Measurements from ENCODE around the gene GOT2. TPM values are rescaled to one million over a fixed set of nuclear protein-coding genes. Genes with fewer than 3 reads are reported as not detected.
"Not testable (repeated sequence)": the region's sequence is repeated elsewhere in the genome, so short reads cannot be mapped to it uniquely, and the experiment has no call there.

GOT2 gene
- polyA plus RNA-seq, 1 donor: 45.9 TPM

DNA sequence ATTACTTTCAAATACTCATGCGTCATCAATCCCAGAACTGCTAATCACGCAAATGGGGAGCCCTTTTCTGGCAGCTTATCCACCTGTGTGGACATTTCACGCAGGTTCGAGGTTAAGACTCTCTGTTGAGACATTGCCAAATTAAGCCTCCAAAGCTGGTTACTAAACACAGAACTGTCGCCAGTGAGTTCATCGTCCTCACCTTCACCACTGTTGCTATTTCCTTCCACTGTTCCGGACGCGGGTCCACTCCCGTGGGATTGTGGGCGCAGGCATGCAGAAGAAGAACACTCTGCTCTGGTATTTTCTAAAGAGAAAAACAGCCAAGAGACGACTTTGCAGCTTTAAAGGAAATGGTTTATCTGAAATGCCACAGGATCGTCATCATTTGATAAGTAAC lies 16.1 kb downstream of the GOT2 start:
- DNase-seq (ENCODE audit: low read depth): no peak

DNA sequence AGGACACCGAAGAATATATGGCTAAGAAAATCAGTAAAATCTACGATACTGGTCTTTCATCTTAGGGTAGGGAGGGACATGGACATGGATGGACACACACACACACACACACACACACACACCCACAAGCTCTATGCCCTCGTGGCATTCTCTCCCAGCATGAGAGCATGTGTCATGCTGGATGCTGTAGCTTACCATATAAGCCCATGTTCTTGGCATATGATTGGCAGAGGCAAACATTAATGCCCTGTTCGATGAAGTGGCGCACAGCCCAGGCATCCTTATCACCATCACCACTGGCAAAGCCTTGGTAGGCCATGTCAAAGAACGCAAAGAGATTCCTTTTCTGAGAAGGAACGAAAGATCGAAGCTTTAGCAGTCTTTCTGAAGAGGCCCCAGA lies 17.6 kb downstream of the GOT2 start:
- DNase-seq (ENCODE audit: low read depth): no peak

DNA sequence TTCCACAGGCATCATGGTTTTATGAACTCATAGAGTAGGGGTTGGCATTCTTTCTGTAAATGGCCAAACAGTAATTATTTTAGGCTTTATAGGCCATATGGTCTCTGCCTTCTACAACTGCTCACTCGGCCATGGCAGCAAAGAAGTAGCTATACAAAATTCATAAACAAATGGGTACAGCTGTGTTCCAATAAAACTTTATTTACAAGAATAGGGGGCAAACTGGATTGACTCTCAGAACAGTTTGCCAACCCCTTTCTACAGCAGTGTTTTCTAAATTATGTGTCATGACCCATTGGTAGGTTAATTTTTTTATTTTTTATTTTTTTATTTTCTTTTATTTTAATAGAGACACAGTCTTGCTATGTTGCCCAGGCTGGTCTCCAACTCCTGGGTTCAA lies 20.4 kb downstream of the GOT2 start:
- DNase-seq (ENCODE audit: low read depth): no peak

DNA sequence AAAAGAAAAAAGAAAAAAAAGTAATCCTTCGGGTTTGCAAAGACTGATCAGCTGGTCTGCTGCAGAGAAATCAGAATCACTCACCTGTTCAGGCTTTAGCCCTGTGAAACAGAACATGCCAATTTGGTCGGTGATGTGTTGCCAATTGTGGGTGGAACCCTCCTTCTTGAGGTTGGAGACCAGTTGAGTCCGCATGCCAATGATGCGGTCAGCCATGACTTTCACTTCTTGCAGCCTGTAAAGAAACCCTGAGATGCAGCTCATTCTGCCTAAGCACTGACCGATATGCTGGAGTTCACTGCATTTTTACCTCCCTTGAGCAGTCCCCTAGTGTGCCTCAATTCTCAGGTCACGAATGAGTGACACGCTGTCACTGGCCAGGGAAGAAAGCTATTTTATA lies 24.8 kb downstream of the GOT2 start:
- DNase-seq (ENCODE audit: low read depth): no peak

DNA sequence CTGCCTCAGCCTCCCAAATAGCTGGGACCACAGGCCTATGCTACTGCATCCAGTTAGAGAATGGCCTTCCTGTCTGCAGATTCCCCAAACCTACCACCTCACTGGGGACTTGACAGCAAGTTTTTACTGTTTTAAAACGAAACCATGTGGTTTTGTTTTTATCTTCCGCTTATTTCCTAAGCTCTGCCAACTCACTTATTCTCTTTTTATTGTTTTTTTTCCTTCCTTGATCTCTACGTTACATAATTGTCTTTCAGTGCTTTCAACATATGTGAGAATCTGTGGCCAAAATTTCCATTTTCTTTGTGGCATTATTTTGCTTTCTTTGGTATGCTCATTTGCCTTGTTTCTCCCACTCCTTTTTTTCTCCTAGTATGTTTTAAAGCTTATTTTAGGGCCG lies 35.0 kb downstream of the GOT2 start:
- DNase-seq (ENCODE audit: low read depth): no peak

DNA sequence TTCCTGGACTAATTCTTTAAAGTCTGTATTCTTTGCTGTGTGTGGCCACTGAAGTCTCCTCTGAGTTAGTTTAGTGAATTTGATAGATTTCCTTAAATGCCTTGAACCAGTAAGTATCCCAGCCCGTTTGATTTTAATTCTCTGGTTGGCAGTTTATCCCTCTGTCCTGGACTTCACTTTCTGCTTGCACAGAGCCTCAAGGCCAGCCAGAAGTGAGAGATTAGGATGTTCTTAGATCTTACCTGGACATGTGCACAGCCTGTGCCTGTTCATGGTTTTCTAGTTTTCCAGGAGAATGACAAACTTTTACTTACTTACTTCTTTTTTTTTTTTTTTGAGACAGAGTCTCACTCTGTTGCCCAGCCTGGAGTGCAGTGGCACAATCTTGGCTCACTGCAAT lies 38.7 kb downstream of the GOT2 start:
- no peak for DNase-seq (ENCODE audit: low read depth)

DNA sequence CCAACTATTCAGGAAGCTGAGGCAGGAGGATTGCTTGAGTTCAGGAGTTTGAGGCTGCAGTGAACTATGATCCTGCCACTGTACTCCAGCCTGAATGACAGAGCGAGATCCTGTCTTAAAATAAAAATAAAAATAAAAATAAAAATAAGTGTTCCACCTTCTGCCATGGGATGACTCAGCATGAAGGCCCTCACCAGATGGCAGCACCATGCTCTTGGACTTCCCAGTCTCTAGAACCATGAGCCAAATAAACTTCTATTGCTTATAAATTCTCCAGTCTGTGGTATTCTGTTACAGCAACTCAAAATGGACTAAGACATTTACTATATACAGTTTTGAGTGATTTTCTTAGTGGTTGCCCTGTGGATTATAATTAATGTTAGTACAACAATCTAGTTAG lies 41.7 kb downstream of the GOT2 start:
- DNase-seq (ENCODE audit: low read depth): no peak

DNA sequence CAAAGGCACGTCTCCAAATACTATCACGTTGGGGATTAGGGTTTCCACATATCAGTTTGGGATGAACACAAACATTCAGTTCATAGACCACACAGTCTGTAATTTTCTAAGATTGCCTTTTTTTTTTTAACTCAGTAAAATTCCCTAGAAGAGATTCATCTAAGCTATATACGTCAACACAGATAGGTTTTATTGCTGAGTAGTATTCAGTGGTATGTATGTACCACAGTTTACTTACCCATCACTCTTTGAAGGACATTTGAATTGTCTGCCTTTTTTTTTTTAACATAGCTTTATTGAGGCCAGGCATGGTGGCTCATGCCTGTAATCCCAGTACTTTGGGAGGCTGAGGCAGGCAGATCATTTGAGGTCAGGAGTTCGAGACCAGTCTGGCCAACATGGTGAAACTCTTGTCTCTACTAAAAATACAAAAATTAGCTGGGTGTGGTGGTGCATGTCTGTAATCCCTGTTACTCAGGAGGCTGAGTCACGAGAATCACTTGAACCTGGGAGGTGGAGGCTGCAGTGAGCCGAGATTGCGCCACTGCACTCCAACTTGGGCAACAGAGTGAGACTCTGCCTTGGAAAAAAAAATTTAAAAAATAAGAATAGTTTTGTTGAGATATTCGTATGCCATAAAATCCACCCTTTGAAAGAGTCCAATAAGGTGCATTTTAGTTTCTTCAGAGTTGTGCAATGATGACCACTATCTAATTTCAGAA lies 47.0 kb downstream of the GOT2 start:
- DNase-seq (ENCODE audit: low read depth): not testable (repeated sequence)

DNA sequence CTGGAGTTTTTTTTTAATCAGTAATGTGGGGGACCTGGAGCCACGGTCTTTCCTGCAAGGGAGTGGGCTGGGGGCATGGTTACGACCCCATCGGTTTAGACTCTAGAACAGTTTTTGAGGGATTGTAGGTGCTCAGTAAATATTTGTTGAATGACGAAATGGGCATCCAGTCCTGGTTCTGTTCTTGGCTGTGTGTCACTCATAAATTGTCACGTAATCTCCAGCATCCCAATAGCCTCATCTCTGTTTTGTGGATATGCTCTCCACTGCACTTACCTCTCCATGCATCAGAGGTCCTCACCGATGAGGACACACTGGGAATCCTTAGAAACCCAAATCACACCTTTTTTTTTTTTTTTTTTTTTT lies 49.0 kb downstream of the GOT2 start:
- DNase-seq (ENCODE audit: low read depth): no peak

DNA sequence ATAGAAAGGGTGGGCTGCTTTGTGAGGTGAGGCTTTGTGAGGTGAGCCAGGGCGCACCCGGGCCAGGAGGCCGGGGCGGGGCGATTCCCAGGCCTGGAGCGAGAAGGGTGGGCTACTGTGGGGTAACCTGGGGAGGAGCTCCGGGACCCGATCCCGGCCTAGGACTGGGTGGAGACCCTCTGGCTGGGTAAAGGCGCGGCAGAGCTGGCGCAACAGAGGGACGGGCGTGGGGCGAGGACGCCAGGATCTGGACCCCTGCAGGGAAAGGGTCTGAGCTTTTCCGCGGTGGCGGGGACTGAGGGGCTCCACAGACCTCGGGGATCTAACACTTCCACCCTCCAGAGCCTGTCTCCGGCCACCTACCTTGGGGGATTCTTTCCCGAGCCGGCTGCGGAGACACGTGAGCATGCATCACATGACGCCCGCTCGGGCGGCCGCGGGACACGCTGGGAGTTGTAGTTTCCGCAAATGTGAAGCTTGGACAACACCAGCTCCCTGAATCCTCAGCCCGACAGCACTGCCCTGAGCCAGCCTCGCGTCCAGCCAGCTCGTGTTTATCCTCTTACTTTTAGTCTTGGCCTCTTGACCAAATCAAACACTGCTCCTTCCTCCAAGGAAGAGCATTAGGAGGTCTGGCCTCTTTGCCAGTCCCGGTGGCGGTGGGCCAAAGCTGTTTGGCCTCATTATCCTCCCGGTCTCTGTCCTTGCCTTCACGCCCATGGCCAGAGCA lies 49.6 kb downstream of the GOT2 start, which contains the start of gene SLC38A7:
TSS of gene SLC38A7 (minus strand) at position 417 of the 730 bp plus-strand sequence. CDS start 4,644 bp downstream, outside the sequence.
- DNase-seq (ENCODE audit: low read depth): peak; percentile 48

DNA sequence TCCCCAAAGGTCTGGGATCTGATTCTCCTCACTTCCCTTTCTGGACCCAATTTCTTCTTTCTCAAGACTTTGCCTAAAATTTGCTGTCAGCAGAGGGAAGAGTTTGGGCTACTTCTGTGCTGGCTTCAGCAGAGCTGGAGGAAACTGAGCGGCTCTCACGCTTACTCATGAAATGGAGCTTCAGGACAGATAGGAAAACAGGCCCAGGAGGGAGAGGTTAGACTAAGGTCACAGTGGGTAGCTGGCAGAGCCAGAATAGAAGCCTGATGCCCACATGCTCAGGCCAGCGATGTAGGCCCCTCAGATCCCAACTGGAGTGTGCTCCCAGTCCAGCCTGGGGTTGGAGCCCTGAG lies 50.1 kb downstream of the GOT2 start:
- no peak for DNase-seq (ENCODE audit: low read depth)

DNA sequence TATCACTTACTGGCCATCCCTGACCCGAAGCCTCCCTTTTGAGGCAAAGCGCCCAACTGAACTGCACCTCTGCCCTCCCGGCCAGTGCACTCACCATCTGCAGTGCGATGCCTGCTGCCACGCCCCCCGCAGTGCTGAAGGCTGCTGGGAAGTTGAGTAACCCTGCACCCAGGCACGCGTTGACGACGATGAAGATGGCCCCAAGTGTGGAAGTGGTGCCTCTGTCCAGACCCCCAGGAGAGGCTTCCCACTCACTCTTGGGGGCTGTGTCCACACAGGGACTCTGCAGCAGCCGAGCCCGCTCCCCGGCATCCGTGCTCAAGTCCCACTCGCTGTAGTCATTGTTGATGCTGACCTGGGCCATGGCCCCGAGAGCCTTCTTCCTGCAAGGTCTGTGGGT lies 54.4 kb downstream of the GOT2 start:
- no peak for DNase-seq (ENCODE audit: low read depth)

DNA sequence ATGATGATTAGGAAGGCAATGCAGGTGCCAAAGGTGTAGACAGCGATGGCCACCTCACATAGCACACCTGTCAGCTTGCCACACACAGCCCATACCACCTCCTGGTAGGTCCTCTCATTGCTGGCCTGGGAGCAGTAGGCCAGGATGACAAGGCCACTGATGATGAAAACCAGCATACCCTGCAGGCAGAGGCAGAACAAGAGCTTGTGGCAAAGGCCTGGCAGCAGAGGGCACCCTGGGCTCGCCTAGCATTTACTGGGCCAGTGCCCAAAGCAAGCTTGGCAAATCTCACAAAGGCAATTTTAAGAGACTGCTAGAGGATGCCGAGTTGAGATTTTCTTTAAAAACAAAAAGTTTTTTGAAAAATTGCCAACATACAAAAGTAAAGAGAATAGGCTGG lies 55.4 kb downstream of the GOT2 start:
- no peak for DNase-seq (ENCODE audit: low read depth)

DNA sequence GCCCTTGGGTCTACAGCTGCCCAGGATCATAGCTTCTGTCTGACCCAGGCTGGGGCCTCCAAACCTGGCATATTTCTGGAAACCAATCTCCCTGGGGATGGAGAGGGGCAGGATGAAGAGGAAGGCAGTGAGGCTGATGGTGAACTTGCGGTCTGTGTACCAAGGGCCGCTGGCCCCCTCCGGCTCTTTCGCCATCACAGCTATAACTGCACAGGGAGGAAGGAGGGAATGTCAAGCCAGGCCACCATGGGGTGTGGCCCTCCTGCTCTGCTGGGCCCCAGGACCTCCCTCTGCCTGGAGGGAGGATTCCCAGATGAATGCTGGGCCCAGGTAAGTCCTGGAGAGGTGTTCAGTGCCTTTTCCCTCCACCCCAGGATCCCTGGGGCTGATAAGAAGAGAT lies 55.8 kb downstream of the GOT2 start:
- no peak for DNase-seq (ENCODE audit: low read depth)

DNA sequence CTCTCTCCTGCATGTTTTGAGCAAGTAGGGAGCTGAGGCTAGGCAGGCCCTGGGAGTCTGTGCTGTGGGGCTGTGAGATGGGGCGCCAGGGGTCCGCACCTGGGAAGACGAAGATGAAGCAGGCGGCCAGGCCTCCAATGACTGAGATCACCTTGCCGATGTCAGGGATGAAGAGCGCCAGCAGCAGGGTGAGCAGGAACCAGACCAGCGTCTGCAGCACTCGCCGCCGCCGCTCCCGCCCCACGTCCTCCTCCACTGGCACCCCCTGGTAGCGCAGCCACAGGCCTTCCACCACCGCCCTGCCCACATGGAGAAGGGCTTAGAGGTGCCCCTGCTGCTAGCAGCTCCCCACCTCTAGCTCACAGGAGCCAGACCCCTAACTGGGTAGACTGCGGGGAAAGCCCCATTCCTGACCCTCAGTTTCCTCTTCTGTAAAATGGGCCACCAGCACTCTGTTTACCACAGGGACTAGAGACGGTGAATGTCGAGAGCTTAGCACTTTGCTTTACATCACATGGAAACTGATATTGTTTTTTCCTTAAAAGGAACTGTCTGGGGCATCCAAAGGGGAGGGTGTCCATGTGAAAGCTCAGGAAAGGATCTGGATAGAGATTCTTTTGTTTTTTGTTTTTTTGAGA lies 63.1 kb downstream of the GOT2 start:
- no peak for DNase-seq (ENCODE audit: low read depth)

DNA sequence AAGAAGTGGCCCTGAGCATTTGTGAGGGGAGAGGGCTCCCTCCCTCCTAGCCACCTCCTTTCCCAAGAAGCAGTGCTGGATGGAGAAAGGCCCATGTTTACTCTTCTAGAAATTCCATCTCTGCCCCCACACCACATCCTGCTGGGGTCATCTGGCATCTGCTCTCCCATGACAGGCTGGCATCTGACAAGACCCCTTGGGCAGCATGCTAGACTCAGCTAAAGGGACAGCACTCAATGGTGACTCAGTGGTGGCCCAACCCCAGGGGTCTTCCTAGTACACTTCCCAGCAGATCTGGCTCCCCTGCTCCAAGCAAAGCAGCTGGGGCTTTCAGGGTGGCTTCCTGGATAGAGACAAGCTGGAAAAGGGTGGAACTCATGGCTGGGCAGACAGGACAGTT lies 63.9 kb downstream of the GOT2 start:
- no peak for DNase-seq (ENCODE audit: low read depth)

DNA sequence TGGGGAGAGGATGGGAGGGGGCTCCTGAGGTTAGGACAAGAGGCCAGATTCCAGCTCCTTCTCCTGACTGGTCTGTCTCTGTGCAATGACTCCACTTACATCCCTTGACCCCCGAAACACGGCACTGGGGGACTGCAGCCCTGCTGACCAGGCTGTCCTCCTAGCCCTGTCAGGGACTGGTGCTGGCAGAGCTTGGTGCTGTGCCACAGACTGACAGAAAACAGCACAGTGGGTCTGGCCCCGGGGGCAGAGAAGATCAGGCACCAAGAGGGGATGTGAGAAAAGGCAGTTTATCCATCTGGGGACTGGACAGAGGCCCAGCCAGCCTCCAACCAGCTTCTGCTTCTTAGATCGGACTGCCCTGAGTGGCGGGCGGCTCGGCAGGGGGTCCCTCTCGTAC lies 68.9 kb downstream of the GOT2 start:
- no peak for DNase-seq (ENCODE audit: low read depth)

DNA sequence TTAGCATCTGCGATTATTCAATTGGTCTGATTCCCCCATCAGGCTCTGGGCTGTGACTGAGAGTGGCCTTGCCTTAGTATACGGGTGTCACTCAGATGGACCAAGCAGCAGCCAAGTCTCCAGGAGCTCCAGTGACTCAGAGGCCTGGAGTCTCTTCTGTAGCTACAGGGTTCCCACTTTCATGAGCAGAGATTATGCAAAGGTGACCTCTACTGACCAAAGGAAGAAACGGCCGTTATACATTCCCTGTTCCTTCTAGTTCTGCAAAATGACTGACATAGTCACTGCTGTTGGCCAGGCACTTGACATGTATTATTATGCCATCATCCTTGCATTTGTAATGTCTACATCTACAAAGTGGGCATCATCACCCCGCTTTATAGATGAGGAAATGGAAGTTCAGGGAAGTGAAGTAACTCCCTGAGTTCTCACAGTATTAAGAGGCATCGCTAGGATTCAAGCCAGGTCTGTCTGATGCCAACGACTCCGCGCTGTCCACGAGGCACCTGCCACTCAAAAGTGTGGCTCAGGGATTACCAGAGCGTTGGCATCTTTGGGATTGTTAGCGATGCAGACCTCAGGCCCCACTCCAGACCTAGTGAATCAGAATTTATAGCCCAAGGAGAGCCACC lies 72.8 kb downstream of the GOT2 start:
- DNase-seq (ENCODE audit: low read depth): peak; percentile 62

DNA sequence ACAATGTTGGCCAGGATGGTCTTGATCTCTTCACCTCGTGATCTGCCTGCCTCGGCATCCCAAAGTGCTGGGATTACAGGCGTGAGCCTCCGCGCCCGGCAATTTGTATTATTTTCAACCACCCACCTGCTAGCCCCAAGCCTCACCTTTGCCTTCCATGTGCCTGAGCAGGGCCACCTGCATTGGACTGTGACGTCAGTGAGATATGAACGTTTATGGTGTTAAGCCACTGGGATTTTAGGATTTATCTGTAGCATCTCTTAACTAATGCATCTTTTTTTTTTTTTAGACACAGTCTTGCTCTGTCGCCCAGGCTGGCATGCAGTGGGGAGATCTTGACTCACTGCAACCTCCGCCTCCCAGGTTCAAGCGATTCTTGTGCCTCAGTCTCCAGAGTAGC lies 74.2 kb downstream of the GOT2 start:
- not testable (repeated sequence) for DNase-seq (ENCODE audit: low read depth)

DNA sequence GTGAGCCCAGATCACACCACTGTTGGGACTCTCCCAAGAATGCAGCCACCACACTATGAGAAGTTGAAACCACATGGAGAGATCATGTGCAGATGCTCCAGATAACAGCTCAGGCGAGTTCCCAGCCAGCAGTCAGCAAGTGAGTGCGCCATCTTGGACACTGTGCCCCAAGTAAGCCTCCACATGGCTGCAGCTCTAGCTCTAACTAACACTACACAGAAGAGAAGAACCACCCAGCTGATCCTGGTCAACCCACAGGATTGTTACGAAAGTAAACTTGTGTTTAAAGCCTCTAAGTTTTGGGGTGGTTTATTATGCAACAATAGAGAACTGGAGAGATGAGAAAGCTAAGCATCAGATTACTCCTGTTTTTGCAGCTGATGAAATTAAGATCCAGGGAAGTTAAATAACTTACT lies 75.3 kb downstream of the GOT2 start:
- no peak for DNase-seq (ENCODE audit: low read depth)

Measured in forelimb muscle (tissue), 1 donor.